Suprapubic skin (tissue), 4 donors: ENCODE results near the gene G6PC3.

Experiments
- CTCF ChIP-seq, 2 donors: fragments of 200-600 bp in 1 of 2; fragments of 450-650 bp in 1 of 2; sonication (generic) in 1 of 2; IDR thresholded peaks; one replicate each; pipeline ENCODE4 v1.5.1; 2016 to 2019; ENCODE audit warnings: antibody characterized with exemption in 2 of 2, mild to moderate bottlenecking in 1 of 2, moderate library complexity in 1 of 2
- POLR2A ChIP-seq, 2 donors: fragments of 450-650 bp; IDR thresholded peaks; one replicate each; pipeline ENCODE4 v1.6.1; 2017; ENCODE audit warnings: antibody characterized with exemption in 2 of 2, mild to moderate bottlenecking in 2 of 2, moderate library complexity in 2 of 2
- POLR2AphosphoS5 ChIP-seq, 3 donors: sonication (generic); formaldehyde crosslinking; IDR thresholded peaks; one replicate each; pipeline ENCODE4 v1.6.1; 2017; ENCODE audit warnings: antibody characterized with exemption in 3 of 3

DNA sequence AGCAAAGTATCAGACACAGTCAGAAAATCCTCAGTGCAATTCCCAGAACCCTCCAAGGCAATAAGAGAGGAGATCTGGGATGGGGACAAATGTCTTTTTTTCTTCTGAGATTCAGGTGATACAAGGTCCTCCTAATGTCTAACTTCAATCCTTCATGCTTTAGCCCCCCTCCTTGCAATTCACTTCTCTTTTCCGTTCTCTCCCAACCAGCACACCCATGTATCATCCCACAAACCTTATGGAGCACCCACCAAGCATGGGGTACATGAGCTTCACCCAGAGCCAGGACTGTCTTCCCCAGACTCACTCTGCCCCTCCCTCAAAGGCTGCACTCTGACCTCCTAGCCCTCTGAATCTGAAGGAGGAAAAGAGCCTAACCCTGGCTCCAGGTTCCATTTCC lies 42.8 kb downstream of the G6PC3 start:
- TF ChIP-seq CTCF (IDR thresholded peaks at IDR 0.05), result no peak
- no peak for TF ChIP-seq POLR2AphosphoS5 (IDR thresholded peaks at IDR 0.05)
- TF ChIP-seq POLR2A (IDR thresholded peaks at IDR 0.05), result no peak
